HG03460 (cell line): Measurements from ENCODE around the gene EDA2R.

ENCODE experiments used
- ATAC-seq: cut with Tn5 transposase; IDR thresholded peaks from one replicate; pipeline ENCODE4 v1.9.1; 2021; ENCODE audit not compliant: unreplicated experiment

Gene EDA2R, protein sequence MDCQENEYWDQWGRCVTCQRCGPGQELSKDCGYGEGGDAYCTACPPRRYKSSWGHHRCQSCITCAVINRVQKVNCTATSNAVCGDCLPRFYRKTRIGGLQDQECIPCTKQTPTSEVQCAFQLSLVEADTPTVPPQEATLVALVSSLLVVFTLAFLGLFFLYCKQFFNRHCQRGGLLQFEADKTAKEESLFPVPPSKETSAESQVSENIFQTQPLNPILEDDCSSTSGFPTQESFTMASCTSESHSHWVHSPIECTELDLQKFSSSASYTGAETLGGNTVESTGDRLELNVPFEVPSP

DNA sequence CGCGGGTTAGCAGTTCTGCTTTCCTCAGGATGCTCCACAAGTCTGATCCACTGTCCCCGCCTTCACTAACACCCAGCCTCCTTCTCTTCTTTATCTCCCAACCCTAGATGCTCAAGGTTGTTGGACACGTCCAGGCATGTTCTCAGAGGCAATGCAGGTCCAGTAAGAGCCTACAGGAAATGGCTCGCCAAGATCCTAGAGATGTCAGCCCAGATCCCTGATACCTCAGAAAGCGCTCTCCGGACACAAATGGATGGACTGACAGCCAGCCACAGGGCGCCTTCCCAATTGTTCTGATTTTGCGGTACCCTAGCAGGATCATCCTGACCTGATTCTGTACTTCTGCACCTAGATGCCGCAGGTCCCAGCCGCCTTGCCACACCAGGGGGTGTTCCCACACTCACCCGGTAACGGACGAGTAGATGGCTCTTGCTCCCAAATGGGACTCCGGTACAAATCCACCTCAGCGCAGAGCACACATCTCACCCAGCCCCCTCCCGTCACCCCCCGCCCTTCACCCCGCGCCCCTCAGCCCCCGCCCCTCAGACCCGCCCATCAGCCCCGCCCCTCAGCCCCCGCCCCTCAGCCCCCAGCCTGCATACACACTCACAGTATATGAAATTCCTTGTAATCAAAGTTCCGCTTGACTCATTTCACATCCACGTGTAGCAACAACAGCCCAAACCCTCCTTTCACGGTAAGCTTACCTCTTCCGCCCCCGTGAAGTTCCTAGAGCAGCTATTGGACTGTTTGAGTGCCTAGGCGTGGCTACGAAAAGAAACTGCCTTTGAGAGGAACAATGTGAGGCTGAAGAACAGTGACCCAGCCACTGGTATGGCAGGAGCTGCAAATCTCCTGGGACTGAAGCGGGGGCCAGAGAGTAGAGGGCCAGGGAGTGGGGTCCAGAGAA, at the start of gene EDA2R:
Gene EDA2R, minus strand, starts transcription at position 488 of the 910 bp plus-strand sequence. CDS start 23,058 bp downstream, outside the sequence.
- peak; percentile 89 for ATAC-seq

DNA sequence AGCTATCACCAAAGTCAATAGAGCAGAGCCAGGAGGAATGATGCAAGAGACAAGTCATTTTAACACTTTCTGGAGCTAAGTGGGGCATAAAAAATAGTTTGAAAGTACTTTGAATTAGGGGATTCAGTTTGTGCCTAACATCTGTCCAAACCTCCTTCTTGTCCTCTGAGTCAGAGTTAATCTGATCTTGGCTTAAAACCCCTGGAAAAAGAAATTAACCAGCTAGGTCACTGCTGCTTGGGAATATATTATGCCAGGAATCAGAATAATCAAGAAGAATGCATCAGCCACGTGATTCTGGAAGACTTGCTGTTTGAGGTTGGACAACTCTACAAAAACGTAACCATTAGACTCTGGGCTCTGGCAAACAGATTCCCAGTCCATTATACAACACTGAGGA, 45.3 kb upstream of the EDA2R start:
- ATAC-seq: no peak

DNA sequence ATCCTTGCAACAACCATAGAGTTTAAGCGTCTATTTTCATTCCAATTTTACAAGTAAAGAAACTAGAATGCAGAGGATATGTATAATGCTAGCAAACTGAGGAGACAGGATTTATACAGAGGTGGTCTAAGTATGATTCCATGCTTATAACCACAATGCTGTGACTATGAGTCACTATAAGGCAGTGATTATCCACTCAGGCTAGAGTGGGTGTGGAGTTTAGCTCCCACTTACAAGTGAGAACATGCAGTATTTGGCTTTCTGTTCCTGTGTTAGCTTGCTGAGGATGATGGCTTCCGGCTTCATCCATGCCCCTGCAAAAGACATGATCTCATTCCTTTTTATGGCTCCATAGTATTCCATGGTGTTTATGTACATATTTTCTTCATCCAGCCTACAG, 41.6 kb upstream of the EDA2R start:
- ATAC-seq: no peak

DNA sequence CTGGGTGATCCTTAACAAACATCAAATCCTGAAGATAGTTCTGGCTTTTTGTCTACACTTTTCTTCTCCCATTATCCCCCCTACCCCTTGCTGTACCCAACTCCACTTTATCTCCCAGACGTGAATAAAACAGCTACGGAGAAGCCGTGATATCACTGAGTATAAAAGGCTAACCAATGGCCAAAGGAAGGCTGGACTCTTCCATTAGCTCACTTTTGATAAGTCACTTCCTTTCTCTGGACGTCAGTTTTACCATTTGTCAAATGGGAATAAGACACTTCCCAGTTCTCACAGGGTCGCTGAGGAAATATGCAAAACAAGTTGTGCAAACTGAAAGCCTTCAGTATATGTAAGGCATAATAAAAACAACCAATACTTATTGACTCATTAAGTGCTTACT, 38.6 kb upstream of the EDA2R start:
- no peak for ATAC-seq

DNA sequence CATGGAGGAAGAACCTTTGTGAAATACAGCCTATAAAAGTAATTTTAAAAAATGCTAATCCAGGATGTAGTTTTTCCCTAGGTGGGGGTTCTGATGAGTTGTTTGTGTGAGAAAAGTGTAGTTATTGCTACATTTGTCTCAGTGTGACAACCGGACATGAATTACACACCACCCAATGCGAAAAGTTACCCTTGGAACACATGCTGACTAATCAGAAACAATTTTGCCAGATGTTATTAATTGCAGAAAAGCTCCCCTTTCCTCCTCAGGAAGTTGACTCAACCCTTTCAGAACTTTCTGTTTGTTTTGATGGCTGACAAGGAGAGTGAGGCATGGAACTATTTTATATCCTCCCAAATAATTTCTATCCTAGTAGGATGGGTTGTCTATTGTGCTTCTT, 38.1 kb upstream of the EDA2R start:
- no peak for ATAC-seq

DNA sequence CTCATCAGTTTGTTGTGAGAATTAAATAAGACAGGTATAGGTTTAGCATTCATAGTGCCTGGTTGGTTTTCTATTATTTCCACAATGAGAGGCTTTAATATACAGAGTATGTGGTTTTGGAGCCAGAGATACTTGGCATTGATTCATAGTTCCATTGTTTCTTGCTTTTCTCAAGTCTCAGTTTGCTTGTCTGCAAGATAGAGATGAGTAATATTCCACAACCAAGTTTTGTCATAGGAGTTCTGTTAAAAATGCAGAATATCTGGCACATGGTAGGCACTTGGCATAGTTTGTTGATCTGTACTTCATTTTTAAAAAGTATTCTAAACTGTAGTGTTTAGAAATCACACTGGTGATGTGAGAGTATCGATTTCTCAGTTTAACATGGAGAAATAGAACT, 37.5 kb upstream of the EDA2R start:
- no peak for ATAC-seq

DNA sequence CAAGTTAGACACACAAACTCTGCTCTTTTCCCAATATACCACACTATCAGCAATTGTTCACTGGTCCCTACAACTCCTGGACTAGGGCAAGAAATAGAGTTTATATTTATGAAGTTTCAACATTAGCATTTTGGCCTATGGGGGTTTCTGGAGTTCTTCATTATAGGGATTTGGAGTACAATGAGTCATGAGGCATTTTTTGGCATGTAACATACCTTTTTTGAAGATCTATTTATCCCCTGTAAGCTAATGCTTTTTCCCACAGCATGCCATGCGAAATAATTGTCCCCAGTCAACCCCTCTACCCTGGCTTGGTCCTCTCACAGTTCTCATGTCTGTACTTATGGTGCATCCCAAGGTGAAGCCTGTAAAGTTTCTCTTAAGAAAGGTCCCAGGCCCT, 36.7 kb upstream of the EDA2R start:
- no peak for ATAC-seq

DNA sequence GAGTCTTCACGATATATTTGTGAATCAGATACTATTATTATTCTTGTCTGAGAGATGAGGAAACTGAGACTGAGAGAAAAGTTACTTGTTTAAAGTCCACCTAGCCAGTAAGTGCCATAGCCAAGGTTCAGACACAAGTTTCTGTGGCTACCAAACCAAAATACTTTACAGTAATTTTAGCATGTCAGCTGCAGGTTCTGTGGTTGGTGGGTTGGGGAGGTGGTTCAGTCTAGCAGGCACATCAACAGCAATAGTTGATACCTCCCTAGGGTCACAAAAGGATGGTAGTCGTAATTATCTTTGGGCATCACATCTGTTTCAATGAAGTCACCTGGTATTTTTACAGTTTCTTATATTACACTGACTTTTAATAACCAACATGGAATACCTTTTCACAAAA, 35.6 kb upstream of the EDA2R start:
- no peak for ATAC-seq

DNA sequence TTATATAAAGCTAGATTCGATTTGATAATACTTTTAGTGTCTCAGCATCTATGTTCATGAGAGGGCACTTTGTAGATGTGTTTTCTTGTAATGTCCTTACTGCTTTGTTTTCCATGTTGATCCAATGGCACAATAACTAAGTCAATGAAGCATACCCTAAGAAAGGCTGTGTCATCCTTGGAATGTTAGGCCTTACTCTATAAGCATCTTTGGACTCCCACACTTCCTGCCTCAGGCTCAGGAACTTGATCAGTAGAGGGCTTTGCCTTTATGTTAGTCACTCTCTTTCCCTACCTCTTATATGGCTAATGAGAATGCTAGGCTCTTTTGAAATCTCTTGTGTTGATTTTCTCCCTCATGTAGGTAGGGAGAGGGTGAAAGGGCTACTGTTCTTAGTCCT, 33.2 kb upstream of the EDA2R start:
- no peak for ATAC-seq

DNA sequence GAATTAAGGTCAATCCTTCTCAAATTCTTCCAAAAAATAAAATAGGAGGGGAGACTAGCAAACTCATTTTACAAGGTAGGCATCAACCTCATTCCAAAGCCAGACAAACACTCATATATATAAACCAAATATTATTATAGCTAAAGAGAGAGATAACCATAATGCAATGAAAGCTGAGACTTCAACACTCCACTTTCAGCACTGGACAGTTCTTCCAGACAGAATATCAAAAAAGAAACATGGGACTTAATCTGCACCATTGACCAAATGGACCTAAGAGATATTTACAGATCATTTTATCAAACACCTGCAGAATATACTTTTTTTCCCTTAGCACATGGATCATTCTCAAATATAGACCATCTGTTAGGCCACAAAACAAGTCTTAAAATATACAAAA, 15.5 kb upstream of the EDA2R start:
- no peak for ATAC-seq

DNA sequence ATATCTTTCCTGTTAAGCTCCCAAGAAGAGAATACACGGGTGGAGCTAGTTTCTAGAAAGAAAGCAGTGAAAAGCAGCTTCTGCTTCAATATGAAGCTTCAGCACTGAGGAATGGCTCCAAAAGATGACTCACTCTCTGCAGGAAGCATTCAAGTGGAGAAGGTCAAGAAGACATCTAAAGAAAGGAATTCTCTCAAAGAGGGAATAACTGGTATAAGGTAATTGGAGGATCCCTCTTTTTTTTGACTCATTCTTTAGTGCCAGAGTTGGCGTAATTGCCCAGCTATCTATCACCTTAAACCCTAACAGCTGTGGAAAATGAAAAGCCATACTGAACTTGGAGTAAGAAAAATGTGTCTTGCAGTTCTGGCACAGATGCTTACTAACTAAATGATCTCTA, 3.5 kb downstream of the EDA2R start:
- ATAC-seq: no peak

DNA sequence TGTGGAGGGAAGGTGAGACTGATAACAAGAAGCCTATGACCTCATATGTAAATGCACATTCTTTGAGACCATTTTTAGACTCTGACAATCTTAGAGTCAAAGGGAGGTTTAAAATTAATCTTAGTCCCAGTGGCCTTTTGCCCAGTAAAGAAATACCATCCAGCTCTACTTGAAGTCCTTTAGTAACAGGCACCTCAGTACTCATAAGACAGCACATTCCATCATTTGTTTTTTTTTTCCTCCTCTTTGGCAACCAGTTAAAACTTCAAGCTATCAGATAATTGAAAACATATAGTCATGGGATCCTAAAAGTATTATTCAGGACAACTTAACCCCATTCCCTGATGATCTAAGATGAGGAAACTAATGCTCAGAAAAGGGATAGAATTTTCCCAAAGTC, 4.6 kb downstream of the EDA2R start:
- no peak for ATAC-seq

DNA sequence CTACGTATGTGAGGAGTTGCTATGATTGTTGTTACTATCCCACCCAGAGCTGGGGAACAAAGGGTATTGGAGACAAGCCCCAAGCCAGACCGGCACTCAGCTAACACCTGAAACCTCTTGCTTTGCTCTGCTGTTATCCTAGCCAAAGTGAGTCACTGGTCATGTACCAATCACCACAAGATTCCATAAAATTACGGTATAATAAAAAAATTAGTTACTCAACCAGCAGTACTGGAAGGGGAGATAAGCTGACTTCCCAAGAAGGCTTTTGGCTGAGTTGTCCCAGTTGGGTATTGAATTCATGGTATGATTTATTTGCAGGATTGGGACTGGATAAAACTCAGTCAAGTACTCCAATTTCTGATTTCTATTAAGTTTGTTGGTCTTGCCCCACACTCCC, 5.3 kb downstream of the EDA2R start:
- ATAC-seq: no peak

DNA sequence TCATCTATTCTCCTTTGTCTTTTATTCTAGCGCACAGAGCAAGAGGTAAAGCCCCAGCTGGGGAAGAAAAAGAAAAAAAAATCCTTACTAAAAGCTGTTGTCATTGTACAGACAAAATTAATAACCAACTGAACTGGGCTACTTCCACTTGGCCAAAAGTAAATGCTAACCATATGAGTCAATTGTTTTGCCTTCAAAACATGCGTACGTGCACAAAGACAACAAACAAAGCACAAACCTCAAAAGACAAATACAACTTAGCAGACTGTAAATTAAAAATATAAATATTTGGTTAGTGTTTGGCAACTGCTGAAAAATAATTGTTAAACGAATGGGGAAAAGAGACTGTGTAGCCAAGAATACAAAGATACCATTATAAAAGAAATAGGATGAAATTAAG, 5.9 kb downstream of the EDA2R start:
- ATAC-seq: no peak

DNA sequence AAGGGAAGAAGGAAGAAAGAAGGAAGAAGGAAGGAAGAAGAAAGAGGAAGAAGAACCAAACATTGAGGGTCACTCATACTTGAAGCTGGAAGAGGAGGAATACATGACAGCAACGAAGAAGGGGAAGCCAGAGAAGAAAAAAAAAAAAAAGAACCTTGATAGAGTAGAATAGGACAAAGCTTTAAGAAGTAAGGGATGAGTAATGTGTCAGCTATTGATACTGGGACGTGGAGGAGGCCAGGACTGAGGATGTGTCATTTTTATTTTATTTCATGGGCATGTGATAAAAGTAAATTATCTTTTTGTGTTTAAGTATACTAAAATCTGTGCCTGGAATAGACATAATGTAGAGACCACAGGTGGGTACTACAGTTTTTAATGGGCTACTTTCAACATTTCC, 6.4 kb downstream of the EDA2R start:
- no peak for ATAC-seq

DNA sequence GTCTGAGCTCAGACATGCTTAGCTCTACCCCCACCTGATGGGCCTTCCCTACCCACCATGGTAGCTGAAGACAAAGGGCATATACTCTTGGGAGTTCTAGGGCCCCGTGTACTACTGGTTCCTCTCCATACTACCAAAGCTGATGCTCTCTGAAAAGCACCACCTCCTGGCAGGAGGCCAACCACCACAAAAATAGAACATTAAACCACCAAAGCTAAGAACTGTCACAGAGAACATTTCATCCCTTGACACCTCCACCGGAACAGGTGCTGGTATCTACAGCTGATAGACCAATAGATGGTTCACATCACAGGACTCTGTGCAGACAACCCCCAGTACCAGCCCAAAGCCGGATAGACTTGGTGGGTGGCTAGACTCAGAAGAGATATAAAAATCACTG, 13.4 kb downstream of the EDA2R start:
- peak; percentile 93 for ATAC-seq

DNA sequence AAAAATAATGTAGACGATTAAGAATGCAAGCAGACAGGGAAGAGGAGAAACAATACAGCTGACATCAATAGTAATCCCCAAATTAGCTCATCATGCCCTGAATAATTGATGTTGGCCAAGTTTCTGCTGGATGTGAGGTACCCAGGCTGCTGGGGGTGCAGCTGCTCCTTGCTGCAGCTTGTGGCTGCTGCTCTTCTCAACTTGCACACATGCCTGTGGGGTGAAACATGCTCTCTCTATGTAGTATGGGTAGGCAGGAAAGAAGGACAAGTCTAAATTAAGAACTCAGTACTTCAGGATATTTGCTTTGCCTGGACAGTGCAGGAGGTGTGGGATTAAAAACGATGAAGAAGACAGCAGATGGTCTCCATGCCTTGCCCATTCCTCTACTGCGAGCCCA, 16.7 kb downstream of the EDA2R start:
- no peak for ATAC-seq

DNA sequence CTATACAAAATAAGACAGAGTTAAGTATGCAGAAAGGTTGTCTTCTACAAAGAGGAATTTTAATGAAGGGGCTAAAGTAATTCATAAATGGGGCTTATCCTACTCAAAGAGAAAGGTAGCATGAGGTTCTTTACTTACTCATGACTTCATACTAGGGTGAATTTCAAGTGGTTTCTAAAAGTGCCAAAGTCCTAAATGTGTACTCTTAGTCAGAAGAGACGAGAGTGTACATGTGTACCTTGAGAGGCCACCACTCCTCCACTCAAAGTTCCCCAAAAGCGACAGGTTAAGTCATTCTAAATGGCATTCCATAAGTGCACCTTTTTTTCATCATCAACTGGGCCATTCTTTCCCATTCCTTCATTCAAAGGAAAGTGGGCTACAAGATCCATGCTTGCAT, 21.9 kb downstream of the EDA2R start:
- ATAC-seq: no peak

DNA sequence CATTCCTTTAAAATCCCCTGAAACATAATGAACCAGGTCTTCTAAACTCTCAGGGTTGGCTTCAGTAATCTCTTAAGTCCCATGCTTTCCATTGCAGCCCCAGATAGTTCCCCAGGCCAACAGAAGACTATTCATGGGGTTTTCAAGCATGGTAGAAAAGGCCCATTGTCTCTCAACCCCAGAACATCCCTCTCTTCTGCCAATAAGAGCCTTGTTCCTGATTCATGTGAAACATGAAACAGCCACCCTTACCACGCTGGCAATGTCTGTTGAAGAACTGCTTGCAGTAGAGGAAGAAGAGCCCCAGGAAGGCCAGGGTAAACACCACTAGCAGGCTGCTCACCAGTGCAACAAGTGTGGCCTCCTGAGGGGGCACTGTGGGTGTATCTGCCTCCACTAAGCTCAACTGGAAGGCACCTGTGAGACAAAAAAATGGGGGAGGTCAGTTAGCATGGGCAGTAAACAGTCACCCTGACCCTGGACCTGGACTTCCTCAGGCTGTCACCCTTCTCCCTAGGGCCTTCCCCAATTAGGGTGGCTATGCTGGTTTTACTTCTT, 36.4 kb downstream of the EDA2R start:
- ATAC-seq: no peak

DNA sequence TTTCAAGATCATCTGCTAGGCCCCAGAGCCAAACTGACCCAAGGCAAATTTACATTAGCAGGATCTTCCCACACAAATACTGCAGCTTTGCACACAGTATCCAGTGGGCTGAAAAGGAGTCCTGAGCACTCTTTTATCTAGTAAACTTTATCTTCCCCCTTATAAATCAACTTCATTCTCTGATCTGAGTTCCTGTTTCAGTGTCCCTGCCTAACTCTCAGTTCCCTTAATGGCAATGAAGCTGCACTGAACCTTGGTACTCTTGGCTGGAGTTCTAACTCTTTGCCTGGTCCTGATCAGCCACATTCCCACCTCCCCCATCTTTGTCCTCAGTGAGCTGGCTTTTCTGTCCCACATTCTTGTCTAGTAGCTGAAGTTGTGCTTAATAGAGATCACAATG, 37.4 kb downstream of the EDA2R start:
- ATAC-seq: no peak

DNA sequence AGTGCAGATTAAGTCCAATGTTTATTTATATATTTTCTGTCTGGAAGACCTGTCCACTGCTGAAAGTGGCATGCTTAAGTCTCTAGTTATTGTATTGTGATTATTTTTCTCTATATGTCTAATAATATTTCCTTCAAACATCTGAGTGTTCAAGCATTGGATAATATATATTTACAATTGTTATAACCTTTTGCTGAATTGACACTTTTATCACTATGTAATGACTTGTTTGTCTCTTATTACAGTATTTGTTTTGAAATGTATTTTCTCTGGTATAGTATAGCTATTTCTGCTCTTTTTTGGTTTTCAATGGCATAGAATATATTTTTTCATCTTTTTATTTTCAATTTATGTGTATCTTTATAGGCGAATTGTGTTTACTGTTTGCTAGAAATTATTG, 59.7 kb downstream of the EDA2R start:
- ATAC-seq: no peak

DNA sequence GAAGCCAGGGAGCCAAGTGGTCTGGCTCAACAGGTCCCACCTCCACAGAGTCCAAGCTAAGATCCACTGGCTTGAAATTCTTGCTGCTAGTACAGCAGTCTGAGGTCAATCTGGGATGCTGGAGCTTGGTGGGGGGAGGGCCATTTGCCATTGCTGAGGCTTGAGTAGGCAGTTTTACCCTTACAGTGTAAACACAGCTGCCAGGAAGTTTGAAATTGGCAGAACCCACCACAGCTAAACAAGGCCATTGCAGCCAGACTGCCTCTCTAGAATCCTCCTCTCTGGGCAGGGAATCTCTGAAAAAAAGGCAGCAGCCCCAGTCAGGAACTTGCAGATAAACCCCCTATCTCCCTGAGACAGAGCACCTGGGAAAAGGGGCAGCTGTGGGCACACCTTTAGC, 84.9 kb downstream of the EDA2R start:
- no peak for ATAC-seq
